Common myeloid progenitor, CD34-positive (primary cell): Measurements from ENCODE around the gene PLEKHA7.
A peak's percentile ranks its signal among the peaks of the same experiment; 100 is the strongest.

ENCODE experiments used
- CTCF ChIA-PET: fragments of 350-600 bp; sonication (Branson Sonifier 250); formaldehyde crosslinking; loops from one replicate; lab custom pipeline; 2021; ENCODE audit warnings: antibody characterized with exemption; lab: Charles Lee
- POLR2A ChIA-PET: fragments of 350-600 bp; sonication (Branson Sonifier 250); formaldehyde crosslinking; loops from one replicate; lab custom pipeline; 2021; ENCODE audit warnings: antibody characterized with exemption; lab: Charles Lee
- DNase-seq, 3 donors: peaks; one replicate each; pipeline versions ENCODE4 v3.0.0 to v3.0.0-alpha.2; 2013
- H3K27ac ChIP-seq, 2 experiments: 1 replicate in 1 of 2; 2 replicates in 1 of 2; pipeline ENCODE4 v1.7.0; 2013; ENCODE audit warnings: inconsistent platforms in 2 of 2, low read length in 2 of 2, mild to moderate bottlenecking in 2 of 2, low read depth in 1 of 2, moderate library complexity in 1 of 2; ENCODE audit not compliant: severe bottlenecking in 2 of 2, insufficient read depth in 1 of 2, poor library complexity in 1 of 2
- H3K27me3 ChIP-seq, 5 experiments: replicated peaks in 2 of 5; 1 replicate in 3 of 5; 2 replicates in 2 of 5; pipeline versions ENCODE4 v1.6.1 to v1.7.0; 2013; ENCODE audit warnings: low read length in 4 of 5, mild to moderate bottlenecking in 2 of 5, moderate library complexity in 2 of 5, inconsistent platforms in 1 of 5; ENCODE audit not compliant: insufficient read depth in 5 of 5, control insufficient read depth in 4 of 5
- H3K36me3 ChIP-seq, 4 experiments: 1 replicate in 2 of 4; 2 replicates in 2 of 4; pipeline versions ENCODE4 v1.6.1 to v1.7.0; 2013; ENCODE audit warnings: low read length in 3 of 4, control low read depth in 1 of 4, mild to moderate bottlenecking in 1 of 4; ENCODE audit not compliant: control insufficient read depth in 4 of 4, insufficient read depth in 4 of 4
- H3K4me1 ChIP-seq, 4 experiments: 1 replicate in 3 of 4; 2 replicates in 1 of 4; pipeline versions ENCODE4 v1.6.1 to v1.7.1; 2013; ENCODE audit warnings: low read length in 3 of 4, mild to moderate bottlenecking in 3 of 4, control low read depth in 1 of 4, inconsistent platforms in 1 of 4, moderate library complexity in 1 of 4; ENCODE audit not compliant: control insufficient read depth in 4 of 4, insufficient read depth in 4 of 4; ENCODE audit errors: control extremely low read depth in 1 of 4
- H3K4me3 ChIP-seq, 7 experiments: 1 replicate in 4 of 7; 2 replicates in 3 of 7; pipeline versions ENCODE4 v1.5.1 to v1.7.0; 2013; ENCODE audit warnings: mild to moderate bottlenecking in 7 of 7, low read length in 6 of 7, moderate library complexity in 6 of 7, inconsistent platforms in 2 of 7, low read depth in 2 of 7, control low read depth in 1 of 7; ENCODE audit not compliant: insufficient read depth in 4 of 7, control insufficient read depth in 1 of 7; ENCODE audit errors: extremely low read depth in 1 of 7
- H3K9me3 ChIP-seq, 5 experiments: 1 replicate in 4 of 5; 2 replicates in 1 of 5; pipeline versions ENCODE4 v1.6.1 to v1.7.1; 2013; ENCODE audit warnings: low read length in 4 of 5, mild to moderate bottlenecking in 2 of 5, inconsistent platforms in 1 of 5, low read depth in 1 of 5, moderate library complexity in 1 of 5; ENCODE audit not compliant: control insufficient read depth in 4 of 5, insufficient read depth in 2 of 5; ENCODE audit errors: control extremely low read depth in 1 of 5
- WGBS: methylation state at CpG from one replicate; pipeline ENCODE4 v1.1.5; 2013; ENCODE audit not compliant: insufficient coverage; 5-methylcytosine and 5-hydroxymethylcytosine counted together

PLEKHA7 gene

GRCh38 chr11:17019232-17019631 is 5.0 kb upstream of the PLEKHA7 start:
- peaks cover 0 to 10% (median 2%) of the 10 kb centered on the region in 5 experiments for H3K27me3 ChIP-seq
- 100% methylated on average over 1 of the region's 1 CpG for WGBS
- POLR2A ChIA-PET = no interaction called here
- H3K36me3 ChIP-seq = no peaks in the 10 kb centered on the region
- peaks cover 0 to 4% (median 2%) of the 10 kb centered on the region in 4 experiments for H3K4me1 ChIP-seq
- no peak overlapping the region for H3K4me3 ChIP-seq
- CTCF ChIA-PET = interaction anchor here (0.6 kb wide), 1 partner anchor 1325 kb away, joined by 3 read pairs; no protein-coding TSS in a partner anchor
- H3K9me3 ChIP-seq = no peaks in the 10 kb centered on the region
- DNase-seq = no peak
- no peak overlapping the region for H3K27ac ChIP-seq

GRCh38 chr11:17015627-17016126 is 1.5 kb upstream of the PLEKHA7 start:
- H3K9me3 ChIP-seq = no peaks in the 10 kb centered on the region
- H3K27me3 ChIP-seq = peaks cover 0 to 29% (median 15%) of the 10 kb centered on the region in 5 experiments
- H3K36me3 ChIP-seq = no peaks in the 10 kb centered on the region
- no peak overlapping the region for H3K27ac ChIP-seq
- no peak for DNase-seq
- POLR2A ChIA-PET = no interaction called here
- 95% methylated on average over 7 of the region's 16 CpGs for WGBS
- peaks cover 0 to 14% (median 7%) of the 10 kb centered on the region in 4 experiments for H3K4me1 ChIP-seq
- no peak overlapping the region for H3K4me3 ChIP-seq
- CTCF ChIA-PET = interaction anchor here (0.7 to 1.9 kb wide), 7 partner anchors 15 to 75 kb away, joined by 3 to 11 read pairs (median 4); no protein-coding TSS in a partner anchor

- WGBS = 24% methylated on average over 15 of the region's 25 CpGs
- peak; percentile 60 to 75 (median 71) for DNase-seq
- POLR2A ChIA-PET = no interaction called here
These were observed 816 bp upstream of the PLEKHA7 start for GRCh38 chr11:17014833-17015626.

GRCh38 chr11:17013548-17014320 is 480 bp downstream of the PLEKHA7 start:
- peak in 2 of 3 donors; percentile 31 to 49 for DNase-seq
- Histone ChIP-seq H3K27me3 (peaks cover 0 to 29% (median 15%) of the 10 kb centered on the region in 5 experiments), H3K27ac (no peak overlapping the region), H3K4me1 (peaks cover 0 to 14% (median 7%) of the 10 kb centered on the region in 4 experiments), H3K36me3 (no peaks in the 10 kb centered on the region), H3K9me3 (no peaks in the 10 kb centered on the region), H3K4me3 (peak overlapping the region; percentile 52 to 92 (median 67))
- under 1% methylated on average over 56 of the region's 85 CpGs for WGBS
- CTCF ChIA-PET = interaction anchor here (0.7 to 1.9 kb wide), 2 partner anchors 13 to 195 kb away, joined by 3 to 11 read pairs; no protein-coding TSS in a partner anchor
- POLR2A ChIA-PET = no interaction called here

More at GRCh38 chr11:17014833-17015626, 816 bp upstream of the PLEKHA7 start:
- Histone ChIP-seq H3K27me3 (peaks cover 0 to 29% (median 15%) of the 10 kb centered on the region in 5 experiments), H3K9me3 (no peaks in the 10 kb centered on the region), H3K4me1 (peaks cover 0 to 14% (median 7%) of the 10 kb centered on the region in 4 experiments), H3K27ac (no peak overlapping the region), H3K36me3 (no peaks in the 10 kb centered on the region), H3K4me3 (peak overlapping the region; percentile 52 to 92 (median 70))
- CTCF ChIA-PET = interaction anchor here (0.7 to 1.9 kb wide), 8 partner anchors 12 to 74 kb away, joined by 3 to 11 read pairs (median 4); no protein-coding TSS in a partner anchor

- Histone ChIP-seq H3K36me3 (no peaks in the 10 kb centered on the region), H3K4me3 (peak overlapping the region; percentile 52 to 92 (median 67)), H3K27me3 (peaks cover 0 to 29% (median 16%) of the 10 kb centered on the region in 5 experiments), H3K4me1 (peaks cover 0 to 14% (median 7%) of the 10 kb centered on the region in 4 experiments), H3K9me3 (no peaks in the 10 kb centered on the region), H3K27ac (no peak overlapping the region)
- ChIA-PET CTCF (interaction anchor here (1.5 kb wide), 1 partner anchor 13 kb away, joined by 4 read pairs; no protein-coding TSS in a partner anchor), POLR2A (no interaction called here)
- 31% methylated on average over 32 of the region's 38 CpGs for WGBS
- peak in 1 of 3 donors; percentile 7 for DNase-seq
These were observed 1.3 kb downstream of the PLEKHA7 start for GRCh38 chr11:17012712-17013547.

GRCh38 chr11:17012179-17012578 is 2.0 kb downstream of the PLEKHA7 start:
- Histone ChIP-seq H3K4me3 (no peak overlapping the region), H3K4me1 (peaks cover 0 to 14% (median 7%) of the 10 kb centered on the region in 4 experiments), H3K27me3 (peaks cover 0 to 29% (median 17%) of the 10 kb centered on the region in 5 experiments), H3K27ac (no peak overlapping the region), H3K9me3 (no peaks in the 10 kb centered on the region), H3K36me3 (no peaks in the 10 kb centered on the region)
- no peak for DNase-seq
- CTCF ChIA-PET = interaction anchor here (1.5 kb wide), 1 partner anchor 12 kb away, joined by 4 read pairs; no protein-coding TSS in a partner anchor
- WGBS = 96% methylated on average over 6 of the region's 6 CpGs
- POLR2A ChIA-PET = interaction anchor here (0.6 kb wide), 1 partner anchor 65 kb away, joined by 7 read pairs; the partner anchor contains the start of gene RPS13
